ENCODE data around the gene TAS2R1.
"Not testable (repeated sequence)": the region's sequence is repeated elsewhere in the genome, so short reads cannot be mapped to it uniquely, and the experiment has no call there.

The TAS2R1 gene

DNA sequence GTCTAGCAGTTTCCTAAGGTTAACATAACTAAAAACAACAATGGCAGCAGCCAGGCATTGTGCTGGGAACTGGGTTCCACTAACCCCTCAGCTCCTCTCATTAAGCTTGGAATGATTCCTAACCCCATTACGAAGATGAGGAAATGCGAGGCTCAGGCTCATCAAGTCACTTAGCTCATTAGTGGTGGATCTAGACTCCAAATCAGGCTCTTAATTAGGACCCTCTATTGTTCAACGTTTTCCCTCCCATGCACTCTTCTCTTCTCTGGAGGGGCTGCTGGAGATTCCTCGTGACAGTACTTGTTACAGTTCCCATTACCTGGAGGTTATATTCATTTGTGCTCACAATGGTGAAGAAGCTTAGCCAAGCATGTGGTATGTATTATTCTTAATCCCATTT is 6.5 kb downstream of the TAS2R1 start:
- in situ Hi-C loops (cut with MboI; ENCODE audit: low sequenced_read_pairs), result no loop called here

DNA sequence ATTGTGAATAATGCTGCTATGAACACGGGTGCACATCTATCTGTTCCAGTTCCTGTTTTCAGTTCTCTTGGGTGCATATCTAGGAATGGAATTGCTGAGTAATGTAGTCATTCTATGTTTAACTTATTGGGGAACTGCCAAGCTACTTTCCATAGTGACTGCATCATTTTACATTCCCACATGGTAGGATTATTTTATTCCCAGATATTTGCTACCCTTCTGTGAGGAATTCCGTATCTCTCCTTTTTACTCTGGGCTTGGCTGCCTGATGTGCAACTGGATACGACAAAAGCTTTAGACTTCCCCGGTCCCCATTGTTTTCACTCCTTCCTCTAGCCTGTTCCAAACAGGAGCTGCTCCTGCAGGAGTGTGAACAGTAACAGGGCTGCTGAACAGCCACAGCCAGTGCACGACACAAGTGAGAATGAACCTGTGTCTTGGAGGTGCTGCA is 7.2 kb downstream of the TAS2R1 start:
- in situ Hi-C loops (cut with MboI; ENCODE audit: low sequenced_read_pairs), result no loop called here

DNA sequence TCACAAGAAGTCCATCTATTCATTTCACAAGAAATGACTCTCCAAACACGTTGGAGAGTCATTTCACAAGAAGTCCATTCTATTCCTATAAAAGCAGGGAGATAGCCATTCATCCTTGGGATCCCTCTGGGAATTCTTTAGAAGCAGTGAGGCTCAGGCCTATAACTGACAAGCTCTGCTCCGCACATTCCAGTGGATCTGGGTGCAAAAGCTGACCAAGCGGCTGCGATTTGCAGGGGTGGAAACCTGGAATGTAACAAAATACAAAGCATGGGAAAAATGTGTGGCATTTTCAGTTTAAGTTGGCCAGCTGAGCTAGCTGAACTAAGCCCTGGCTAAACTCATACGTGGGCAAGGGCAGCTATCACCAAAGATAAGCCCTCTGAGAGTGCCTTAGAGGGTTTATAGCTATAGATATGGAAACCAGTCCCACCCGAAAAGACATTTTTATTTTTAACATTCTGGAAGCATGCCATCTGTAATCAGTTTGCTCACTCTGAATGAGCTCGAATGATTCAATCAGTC is 8.7 kb downstream of the TAS2R1 start:
- in situ Hi-C loops (cut with MboI; ENCODE audit: low sequenced_read_pairs), result no loop called here

DNA sequence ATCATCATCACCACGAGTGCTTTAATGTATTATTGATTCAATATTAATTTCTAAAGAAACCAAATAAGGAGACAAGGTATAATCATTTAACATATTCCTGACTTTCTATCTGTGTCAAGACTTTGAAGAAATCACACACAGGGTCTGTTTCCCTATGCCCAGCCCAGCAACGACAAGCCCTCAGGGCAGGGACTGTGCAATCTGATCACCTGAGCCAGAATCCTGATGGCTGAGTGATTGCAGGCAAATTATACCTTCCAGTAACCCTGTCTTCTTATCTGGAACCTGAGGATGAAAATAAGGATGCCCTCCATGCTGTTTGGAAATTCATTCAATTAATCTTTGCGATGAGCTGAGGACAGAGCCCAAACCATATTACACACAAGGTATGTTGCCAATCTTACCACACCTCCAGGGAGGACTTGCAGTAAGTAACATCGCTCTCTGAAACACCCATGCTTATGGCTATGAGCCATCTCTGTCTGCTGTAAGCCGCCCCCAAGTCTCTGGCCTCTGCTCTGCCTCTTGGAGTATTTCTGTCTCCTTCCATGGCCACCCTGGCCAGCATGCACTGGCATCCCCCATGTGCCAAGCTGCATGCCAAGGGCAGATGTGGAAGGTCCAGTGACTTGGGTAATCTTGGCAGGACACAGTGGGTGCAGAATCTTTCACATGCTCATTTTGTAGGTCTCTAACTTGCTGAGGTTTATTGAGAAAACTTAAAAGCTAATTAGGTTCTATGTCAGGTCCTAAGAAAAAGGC is 10.6 kb downstream of the TAS2R1 start:
- in situ Hi-C loops (cut with MboI; ENCODE audit: low sequenced_read_pairs), result no loop called here

DNA sequence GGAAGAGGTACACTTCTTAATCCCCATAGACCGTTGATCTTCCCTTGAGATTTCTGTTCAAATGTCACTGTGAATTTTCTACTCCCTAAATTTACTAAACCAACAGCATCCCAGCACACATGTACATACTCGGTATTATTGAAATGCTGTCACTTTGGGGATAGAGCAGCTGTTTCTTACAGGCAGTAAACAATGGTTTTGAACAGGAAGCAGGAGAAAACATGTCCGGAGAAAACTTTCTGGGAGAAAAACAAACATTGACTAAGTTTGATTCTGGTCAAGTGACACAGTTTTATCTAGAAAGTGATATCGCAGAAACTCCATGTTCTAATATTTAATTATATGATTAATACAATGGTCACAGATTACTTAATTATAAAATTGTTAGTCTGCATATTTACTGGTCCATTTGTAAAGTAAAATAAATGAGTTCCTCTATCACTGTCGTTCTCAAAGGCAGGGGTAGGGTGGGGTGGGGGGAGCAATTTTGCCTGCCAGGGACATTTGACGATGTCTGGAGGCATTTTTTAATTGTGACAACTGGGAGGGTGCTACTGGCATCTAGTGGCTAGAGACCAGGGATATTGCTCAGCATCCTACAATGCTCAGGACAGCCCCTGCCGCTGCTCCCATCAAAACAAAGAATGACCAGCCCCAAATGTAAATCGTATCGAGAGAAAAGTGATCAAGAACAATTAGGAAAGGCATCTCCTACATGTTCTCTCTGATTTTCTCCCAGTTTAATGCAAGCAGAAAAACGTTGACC is 12.2 kb downstream of the TAS2R1 start:
- in situ Hi-C loops (cut with MboI; ENCODE audit: low sequenced_read_pairs), result no loop called here

DNA sequence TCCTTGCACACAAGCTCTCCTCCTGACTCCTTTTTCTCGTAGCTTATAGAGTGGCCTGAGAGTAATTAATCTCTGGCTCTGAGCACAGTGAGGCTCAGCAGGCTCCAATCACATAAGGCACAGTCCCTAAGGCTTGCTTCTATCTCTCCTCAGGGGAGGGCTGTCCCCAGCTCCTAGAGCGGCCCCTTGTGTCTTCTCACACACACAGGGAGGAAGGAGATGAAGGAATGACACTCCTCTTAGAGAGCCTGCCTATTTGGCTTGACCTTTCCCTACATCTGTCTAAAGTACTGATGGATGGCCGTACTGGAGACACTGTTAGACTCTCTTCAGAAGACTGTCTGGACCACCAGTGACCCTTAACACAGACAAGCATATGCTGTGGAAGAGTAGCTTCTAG is 12.9 kb downstream of the TAS2R1 start:
- in situ Hi-C loops (cut with MboI; ENCODE audit: low sequenced_read_pairs), result no loop called here

DNA sequence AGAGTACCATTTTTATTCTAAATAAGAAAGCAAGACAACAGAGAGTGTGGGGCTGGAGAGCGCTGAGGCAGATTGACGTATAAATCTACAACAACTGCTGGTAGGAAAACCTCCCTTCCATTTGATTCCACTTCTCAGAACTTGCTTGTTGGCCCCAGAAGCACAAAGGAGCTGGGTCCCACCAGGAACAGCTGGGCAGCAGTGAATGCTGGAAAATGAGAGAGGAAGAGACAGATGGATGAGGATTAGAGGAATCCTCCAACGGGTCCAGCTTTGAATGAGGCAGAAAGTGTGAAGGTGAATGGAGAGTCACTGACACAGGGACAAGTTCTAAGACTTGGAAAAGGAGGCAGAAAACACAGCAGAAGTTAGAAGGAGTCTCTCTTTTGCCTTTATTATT is 14.8 kb downstream of the TAS2R1 start:
- in situ Hi-C loops (cut with MboI; ENCODE audit: low sequenced_read_pairs), result no loop called here

DNA sequence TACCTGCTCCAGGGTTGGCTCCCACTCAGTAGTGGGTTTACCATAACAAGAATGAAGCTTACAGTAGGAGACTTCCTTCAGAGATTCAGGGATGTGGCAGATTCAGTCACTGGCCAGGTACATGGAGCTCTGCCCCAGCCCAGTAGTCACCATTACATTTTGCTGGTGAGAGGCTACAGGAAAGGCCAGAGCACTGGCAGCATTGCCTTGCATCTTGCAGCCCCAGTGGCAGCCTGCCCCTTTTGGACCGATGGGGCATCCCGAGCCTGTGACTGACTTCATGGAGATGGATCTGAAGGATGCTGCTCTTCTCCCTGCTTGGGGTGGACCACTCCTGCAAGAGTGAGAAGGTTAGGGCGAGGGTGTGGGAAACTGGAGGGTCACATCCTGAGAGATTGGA is 16.8 kb downstream of the TAS2R1 start:
- in situ Hi-C loops (cut with MboI; ENCODE audit: low sequenced_read_pairs), result no loop called here

DNA sequence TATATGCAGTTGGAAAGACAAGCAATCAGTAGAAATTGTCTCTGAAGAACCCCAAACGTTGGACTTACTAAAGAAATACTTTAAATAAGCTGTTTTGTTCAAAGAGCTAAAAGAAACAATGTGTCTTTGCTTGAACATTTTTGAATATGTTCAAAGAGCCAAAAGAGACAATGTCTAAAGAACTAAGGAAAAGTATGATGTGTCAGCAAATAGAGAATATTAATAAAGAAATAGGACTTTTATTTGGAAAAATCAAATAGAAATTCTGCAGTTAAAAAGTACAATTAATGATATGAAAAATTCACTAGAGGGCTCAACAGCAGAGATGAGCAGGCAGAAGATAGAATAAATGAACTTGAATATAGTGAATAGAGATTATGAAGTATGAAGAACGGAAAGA is 19.2 kb downstream of the TAS2R1 start:
- in situ Hi-C loops (cut with MboI; ENCODE audit: low sequenced_read_pairs), result no loop called here

DNA sequence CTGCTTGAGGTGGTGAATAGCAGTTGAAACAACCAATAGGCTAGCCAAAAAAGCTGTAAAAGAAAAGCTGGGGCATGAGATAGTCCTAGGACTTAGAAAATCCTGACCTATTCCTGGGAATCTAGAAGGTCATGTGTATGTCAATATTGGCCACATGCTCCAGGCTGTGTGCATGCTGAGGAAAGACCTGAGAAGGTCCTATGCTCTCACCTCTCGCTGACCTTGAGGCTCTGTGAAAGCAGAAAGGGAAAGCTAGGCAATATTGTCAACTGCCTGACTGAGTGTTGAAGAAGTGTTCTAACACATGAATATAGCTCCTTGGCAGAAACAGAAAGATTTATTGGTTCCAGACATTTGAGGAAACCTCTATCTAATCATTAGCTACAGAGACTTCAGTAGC is 19.8 kb downstream of the TAS2R1 start:
- in situ Hi-C loops (cut with MboI; ENCODE audit: low sequenced_read_pairs), result no loop called here

DNA sequence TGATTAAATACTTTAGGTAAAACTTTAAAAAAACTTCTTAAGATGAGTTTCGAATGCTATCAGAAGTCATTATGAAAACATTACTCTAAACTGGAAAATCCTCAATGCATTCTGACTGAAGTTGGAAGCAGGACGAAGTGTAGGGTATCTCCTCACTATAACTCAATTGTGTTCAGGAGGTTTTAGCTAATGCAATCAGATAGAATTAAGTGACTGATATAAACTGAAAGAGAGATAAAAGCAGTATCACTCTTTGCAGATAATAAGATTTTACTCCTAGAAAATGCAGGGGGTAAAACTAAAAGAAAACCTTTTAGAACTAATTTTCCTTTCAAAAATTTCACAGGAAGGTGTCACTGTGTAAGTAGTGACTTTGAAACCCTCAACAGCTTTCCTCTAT is 22.1 kb downstream of the TAS2R1 start:
- in situ Hi-C loops (cut with MboI; ENCODE audit: low sequenced_read_pairs), result no loop called here

DNA sequence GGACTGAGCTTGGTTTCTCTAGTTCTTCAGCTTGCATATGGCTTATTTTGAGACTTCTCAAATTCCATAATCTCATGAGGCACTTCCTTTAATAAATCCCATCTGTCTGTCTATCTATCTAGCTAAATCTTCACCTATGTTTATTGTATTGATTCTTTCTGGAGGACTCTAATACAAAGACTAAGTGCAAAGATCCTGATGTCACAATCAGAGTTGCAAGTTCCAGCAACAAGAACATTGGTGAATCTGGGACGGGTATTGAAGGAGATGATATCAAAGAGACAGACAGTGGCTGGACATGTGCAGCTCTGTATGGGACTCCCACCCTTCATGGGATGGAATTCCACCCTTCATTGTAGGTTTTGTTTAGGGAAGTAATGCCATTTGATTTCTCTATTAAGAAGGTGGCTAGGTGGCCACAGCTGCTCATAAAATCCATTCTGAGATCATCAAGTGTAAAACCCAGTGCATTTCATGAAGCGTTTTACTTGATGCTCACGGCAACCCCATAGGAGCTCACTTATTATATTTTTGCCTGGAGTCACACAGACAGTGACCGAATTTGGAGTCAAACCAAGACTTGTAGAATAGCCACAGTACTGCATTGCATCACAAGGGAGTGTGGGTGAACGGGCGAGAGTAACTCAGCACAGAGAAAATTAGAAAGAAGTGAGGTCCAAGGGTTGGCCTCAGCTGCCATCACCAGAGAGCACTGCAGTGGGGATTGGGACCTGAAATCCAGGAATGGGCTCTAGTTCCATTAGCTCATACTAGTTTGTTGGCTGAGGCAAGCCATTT is 24.9 kb downstream of the TAS2R1 start:
- in situ Hi-C loops (cut with MboI; ENCODE audit: low sequenced_read_pairs), result no loop called here

DNA sequence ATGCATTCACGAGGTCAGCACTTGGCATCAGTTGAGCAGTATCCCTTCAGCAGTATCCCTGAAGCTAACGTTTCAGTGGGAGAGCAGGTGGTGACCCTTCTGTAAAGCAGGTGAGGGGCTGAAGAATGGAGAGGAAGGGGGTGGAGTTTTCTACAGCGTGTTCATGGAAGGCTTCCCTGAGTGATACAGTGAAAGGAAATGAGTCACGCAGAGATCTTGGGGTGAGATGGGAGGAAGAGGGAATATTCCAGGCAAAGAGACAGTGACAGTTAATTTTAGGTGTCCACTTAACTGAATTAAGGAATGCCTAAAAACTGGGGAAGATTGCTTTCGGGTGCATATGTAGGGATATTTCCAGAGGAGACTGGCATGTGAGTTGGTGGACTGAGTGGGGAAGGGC is 25.7 kb downstream of the TAS2R1 start:
- in situ Hi-C loops (cut with MboI; ENCODE audit: low sequenced_read_pairs), result no loop called here

DNA sequence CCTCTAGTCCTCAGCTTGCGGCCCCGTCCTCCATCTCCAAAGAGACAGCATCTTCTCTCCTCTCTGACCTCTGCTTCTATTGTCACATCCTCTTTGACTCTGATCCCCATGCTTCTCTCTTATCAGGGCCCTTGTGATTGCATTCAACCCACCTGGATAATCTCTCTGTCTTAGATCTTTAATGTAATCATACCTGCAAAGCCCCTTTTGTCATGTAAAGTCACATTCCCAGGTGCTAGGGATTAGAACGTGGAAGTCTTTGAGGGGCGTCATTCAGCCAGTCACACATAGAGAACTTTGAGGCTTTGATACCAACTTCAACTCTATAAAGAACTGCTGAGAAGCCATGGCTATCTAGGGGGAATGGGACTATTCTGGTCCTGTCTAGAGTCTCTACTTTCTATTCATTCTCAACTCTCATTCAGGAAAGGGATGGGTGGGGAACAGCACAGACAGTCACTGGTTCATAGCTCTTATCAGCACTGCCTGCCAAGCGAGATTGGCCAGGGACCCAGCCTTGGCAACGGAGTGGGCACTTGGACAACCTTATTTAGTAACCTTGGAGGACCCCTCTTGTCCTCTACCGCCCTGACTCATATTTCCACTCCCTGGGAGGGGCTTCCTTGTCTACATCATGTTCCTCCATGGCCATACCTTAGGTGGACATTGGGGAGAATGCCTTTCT is 29.0 kb downstream of the TAS2R1 start:
- in situ Hi-C loops (cut with MboI; ENCODE audit: low sequenced_read_pairs), result no loop called here

DNA sequence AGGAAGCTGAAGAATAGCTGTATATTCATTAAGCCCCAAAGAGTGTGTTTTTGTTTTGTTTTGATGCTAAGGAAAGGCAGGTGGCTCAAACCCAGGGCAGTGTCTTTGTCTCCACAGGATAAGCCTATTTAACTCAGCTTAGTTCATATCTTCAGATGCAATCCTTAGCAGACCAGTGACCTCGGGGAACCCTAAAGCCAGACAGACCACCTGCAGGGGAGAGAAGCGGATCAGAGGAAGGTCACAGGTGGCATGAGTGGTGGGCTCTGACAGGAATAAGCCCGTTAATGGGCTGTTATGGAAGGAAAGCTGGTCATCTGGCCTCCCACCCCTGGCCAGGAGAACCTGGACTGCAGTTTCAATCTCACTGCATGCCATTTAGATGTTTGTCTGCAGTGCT is 30.8 kb downstream of the TAS2R1 start:
- in situ Hi-C loops (cut with MboI; ENCODE audit: low sequenced_read_pairs), result no loop called here

DNA sequence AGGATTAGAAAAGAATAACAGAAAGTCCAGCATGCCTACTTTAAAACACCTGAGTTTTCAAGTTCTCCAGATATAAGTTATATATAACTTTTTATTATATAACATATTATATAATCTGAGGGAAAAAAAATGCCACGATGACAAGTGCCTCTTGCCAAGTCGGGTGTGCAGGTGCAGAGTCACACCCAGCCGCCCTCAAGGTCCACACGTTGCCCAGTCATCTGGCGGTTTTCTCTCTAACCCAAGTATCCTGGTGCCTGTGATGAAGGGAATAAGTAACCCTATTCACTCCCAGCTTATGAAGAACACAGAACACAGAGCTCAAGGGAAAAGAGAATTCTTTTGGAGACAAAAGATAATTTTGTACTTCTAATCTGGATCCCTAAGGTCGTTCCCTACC is 31.8 kb downstream of the TAS2R1 start:
- in situ Hi-C loops (cut with MboI; ENCODE audit: low sequenced_read_pairs), result not testable (repeated sequence)

DNA sequence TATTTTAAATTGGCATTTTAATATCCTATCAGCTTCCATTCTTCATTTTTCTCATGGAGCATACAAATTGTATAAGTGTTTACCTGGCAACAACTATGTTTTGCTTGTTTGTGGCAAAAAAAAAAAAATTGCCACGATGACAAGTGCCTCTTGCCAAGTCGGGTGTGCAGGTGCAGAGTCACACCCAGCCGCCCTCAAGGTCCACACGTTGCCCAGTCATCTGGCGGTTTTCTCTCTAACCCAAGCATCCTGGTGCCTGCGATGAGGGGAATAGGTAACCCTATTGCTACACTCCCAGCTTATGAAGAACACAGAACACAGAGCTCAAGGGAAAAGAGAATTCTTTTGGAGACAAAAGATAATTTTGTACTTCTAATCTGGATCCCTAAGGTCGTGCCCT is 32.8 kb downstream of the TAS2R1 start:
- in situ Hi-C loops (cut with MboI; ENCODE audit: low sequenced_read_pairs), result not testable (repeated sequence)

DNA sequence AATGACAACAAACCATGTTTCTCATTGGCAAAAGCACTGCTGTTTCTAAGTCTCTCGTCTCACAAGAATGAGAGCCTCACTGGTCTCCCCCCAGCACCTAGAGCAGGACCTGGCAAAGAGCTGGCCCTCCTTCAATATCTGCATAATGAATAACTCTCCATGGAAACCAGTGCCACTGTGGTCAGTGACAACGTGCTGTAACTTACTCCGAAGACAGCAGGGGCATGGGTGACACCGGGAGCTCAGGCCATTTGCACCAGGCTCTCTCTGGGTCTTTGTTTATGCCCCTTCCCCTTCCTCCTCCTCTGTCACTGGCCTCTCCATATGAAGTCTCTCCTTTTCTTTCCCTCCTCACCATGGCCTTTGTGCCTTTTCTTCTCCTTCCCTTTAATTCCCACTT is 33.3 kb downstream of the TAS2R1 start:
- in situ Hi-C loops (cut with MboI; ENCODE audit: low sequenced_read_pairs), result no loop called here

DNA sequence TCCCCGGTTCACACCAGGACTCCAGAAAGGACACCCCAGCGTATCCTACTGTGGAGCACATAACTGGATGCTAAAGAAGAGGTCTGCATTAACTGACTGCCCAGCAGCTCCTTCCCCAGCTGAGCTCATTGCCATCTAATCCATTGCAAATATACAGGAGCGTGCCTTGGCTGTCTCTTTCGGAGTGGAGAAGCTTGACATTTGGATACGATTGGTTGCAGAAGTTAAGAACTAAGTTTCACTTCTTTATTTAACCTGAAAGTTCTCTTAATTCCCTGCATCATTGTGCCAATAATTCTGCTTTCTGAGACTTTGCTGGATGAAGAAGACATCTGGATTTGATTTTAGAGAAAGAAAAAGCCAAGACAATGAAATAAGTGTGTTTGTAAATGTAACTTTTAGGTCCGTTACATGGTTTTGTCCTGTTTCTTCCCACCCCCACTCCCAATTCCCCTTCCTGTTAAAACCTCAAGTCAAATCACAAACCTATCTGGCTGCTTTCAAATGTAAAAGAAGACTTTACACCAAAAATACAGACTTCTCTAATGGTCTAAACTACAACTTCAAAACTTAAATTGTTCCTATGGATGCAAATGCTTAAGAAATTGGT is 33.9 kb downstream of the TAS2R1 start:
- in situ Hi-C loops (cut with MboI; ENCODE audit: low sequenced_read_pairs), result no loop called here

DNA sequence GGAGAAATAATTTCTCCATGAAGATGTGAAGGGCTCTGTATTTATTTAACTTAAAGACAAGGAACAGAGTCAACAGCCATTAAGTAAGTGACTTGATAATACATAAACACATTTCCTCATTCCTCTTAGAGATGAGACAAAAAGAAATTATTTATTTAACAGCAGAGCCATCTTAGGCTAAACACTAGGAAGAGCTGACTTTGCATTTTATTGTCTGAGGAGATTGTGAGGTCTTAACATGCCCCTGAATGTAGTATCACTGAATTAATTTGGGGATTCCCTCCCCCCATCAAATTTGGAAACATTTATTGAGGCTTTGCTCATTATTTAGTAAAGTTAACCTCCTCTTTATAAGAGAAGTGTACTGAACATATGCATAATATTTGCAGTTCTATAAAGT is 35.2 kb downstream of the TAS2R1 start:
- in situ Hi-C loops (cut with MboI; ENCODE audit: low sequenced_read_pairs), result no loop called here
